Cardiac fibroblast (primary cell): Measurements from ENCODE around the gene TNFRSF13B.
"Not testable (repeated sequence)": the region's sequence is repeated elsewhere in the genome, so short reads cannot be mapped to it uniquely, and the experiment has no call there.

Experiments used
- DNase-seq, 2 donors: peaks; one replicate each; pipeline versions ENCODE4 v3.0.0 to v3.0.0-alpha.2; 2010; ENCODE audit warnings: low read depth in 2 of 2
- H3K4me3 ChIP-seq, 2 donors: replicated peaks in 1 of 2; 1 replicate in 1 of 2; 2 replicates in 1 of 2; pipeline ENCODE4 v1.5.1; 2011; ENCODE audit warnings: low read depth in 2 of 2, low read length in 2 of 2, mild to moderate bottlenecking in 2 of 2, moderate library complexity in 1 of 2
- CTCF ChIP-seq: IDR thresholded peaks from one replicate; pipeline ENCODE4 v1.5.1; 2011; ENCODE audit warnings: low read depth, mild to moderate bottlenecking, low read length, inconsistent platforms

TNFRSF13B gene

GRCh38 chr17:16977932-16978331 lies 6.0 kb upstream of the TNFRSF13B start:
- TF ChIP-seq CTCF = no peak
- peak in 1 of 2 donors; percentile 27 for DNase-seq
- no peak overlapping the region for H3K4me3 ChIP-seq

- TF ChIP-seq CTCF = no peak
- H3K4me3 ChIP-seq = no peak overlapping the region
These were observed 5.0 kb upstream of the TNFRSF13B start for GRCh38 chr17:16976725-16977550.

GRCh38 chr17:16975744-16976625 lies 4.1 kb upstream of the TNFRSF13B start:
- H3K4me3 ChIP-seq = no peak overlapping the region
- no peak for DNase-seq
- TF ChIP-seq CTCF = no peak

More at GRCh38 chr17:16976725-16977550, 5.0 kb upstream of the TNFRSF13B start:
- no peak for DNase-seq

GRCh38 chr17:16975277-16975651 lies 3.3 kb upstream of the TNFRSF13B start:
- no peak for DNase-seq
- H3K4me3 ChIP-seq = no peak overlapping the region
- TF ChIP-seq CTCF = no peak

- DNase-seq = no peak
- no peak for TF ChIP-seq CTCF
- no peak overlapping the region for H3K4me3 ChIP-seq
These were observed 2.8 kb upstream of the TNFRSF13B start for GRCh38 chr17:16974569-16975276.

GRCh38 chr17:16973760-16974540 lies 2.0 kb upstream of the TNFRSF13B start:
- no peak overlapping the region for H3K4me3 ChIP-seq
- TF ChIP-seq CTCF = no peak

GRCh38 chr17:16973043-16973442 lies 1.1 kb upstream of the TNFRSF13B start:
- DNase-seq = not testable (repeated sequence)

More at GRCh38 chr17:16973760-16974540, 2.0 kb upstream of the TNFRSF13B start:
- no peak for DNase-seq

More at GRCh38 chr17:16973043-16973442, 1.1 kb upstream of the TNFRSF13B start:
- not testable (repeated sequence) for H3K4me3 ChIP-seq
